Activated T-cell treated with anti-CD3 and anti-CD28 coated beads, Interleukin-2, amount 50 U/mL, for 1 hour (primary cell): ENCODE results near the gene PTPRT.

Experiments
- DNase-seq: peaks from one replicate; pipeline ENCODE4 v3.0.0-alpha.2; 2020

The PTPRT gene

DNA sequence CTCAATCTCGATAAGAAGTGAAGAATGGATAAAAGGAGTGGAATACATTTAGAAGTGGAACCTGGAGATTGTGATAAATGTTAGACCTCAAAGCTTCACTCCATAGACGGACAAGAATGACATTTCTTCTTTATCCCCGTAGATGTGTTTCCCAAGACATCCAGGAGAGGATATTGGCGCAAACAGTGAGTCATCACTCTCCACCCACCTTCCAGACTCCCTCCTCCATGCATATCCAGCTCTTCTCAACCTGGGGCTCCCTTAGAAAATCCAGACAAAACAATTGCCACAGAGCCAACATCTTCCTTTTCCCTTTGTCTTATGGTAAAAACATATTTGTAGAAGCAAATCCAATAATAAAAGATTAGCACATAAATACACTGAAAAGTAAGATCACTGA, 586.1 kb downstream of the PTPRT start:
- DNase-seq = no peak

GRCh38 chr20:42598581-42598980, 591.1 kb downstream of the PTPRT start:
- DNase-seq = no peak

GRCh38 chr20:42595625-42596024, 594.1 kb downstream of the PTPRT start:
- no peak for DNase-seq

DNA sequence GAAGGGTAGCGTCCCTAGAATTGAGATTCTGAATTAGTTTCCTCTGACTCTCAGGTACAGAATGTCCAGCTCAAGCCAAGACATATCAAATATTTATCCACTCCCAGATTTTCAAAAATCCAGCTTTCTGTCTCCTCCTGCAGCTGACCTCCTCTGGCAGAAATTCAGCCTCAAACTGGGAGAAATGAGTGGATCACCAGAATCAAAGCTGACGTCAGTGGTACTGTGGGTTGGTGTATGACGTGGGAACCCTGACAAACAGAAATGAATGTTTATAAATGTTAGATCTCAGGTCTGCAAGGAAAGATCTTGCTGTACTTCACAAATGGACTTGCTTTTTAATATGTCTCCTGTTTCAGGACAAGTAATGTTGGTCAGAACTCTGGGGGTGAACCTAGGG, 595.0 kb downstream of the PTPRT start:
- no peak for DNase-seq

DNA sequence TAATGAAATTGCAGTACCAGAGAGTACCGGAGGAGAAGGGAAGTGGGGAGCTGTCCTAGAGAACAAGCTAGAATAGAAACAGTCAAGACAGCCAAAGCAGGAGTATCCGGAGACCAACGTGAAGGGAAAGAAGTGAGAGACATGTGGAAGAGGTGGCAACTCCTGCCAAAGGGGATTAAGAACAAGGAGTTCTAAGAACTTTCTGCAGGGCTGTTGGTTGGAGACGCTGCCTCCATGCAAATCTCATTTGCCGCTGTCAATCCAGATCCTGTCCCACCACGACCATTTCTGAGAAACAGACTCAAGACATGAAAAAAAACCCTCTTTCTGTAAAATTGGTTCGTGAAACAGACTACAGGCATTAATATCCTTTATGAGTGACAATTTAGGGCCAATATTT, 595.7 kb downstream of the PTPRT start:
- DNase-seq = no peak

DNA sequence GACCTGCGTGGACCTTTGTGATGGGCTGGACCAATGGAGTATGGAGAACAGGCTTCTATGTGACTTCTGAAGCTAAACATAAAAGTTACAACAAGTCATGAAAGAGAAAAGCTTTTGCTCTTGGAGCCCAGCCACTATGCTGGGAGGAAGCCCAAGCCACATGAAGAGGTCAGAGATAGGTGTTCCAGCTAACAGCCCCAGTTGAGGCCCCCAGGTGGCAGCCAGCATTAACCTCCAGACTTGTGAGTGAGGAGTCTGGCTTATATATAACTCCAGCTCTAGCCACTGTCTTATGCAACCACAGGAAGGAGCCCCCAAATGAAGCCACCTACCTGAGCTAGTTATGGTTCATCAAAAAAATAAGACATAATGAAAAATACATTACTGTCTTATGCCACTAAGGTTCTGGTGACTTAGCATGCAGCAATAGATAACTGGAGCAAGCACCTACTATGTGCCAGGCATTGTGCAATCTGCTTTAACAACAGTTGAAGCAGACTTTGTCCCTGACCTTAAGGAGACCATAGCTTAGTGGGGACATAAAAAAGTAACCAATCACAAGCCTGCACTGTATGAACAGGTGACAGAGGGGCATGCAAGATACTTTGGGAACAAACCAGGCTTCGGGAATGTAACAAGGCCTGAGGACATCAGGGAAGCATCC, 599.6 kb downstream of the PTPRT start:
- DNase-seq = no peak

DNA sequence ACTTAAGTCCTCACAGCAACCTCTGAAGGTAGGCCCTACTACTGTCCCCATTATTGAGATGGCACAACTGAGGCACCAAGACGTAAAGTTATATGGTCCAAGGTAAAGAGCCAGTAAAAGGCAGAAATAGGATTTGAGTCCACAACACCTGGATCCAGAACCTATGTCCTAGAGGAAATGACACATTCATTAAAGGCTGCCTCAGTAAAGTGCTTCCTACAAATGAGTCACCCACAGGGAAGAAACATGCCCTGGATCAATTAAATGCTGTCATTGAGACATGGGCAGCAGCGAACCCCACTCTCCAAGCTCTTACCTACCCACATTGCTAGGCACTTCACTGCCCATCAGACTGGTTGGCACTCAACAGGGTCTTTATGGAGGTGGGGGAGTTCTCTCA, 600.9 kb downstream of the PTPRT start:
- no peak for DNase-seq

GRCh38 chr20:42587427-42587826, 602.3 kb downstream of the PTPRT start:
- DNase-seq = no peak

- DNase-seq = no peak
Observed at GRCh38 chr20:42581311-42581710, 608.4 kb downstream of the PTPRT start.

DNA sequence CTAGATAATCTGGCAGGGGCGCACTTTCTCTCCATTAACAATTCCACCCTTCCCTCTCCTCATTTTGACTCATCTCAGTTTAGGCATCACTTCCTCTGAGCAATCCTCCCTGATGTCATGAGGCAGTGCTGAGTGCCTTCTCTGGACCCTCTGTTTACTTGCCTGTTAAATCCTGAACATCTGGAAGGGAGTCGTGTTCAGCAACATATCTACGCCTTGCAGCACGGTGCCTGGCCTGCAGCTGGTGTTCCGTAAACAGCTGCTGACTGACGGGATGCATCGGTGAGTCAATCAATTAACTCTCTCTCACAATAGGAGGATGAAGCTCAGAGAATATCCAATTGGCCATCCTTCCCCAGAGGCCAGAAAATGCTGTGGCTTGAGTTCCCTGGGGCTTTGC, 613.5 kb downstream of the PTPRT start:
- no peak for DNase-seq

- DNase-seq = no peak
Observed at GRCh38 chr20:42572320-42573016, 617.2 kb downstream of the PTPRT start.

- DNase-seq = no peak
Observed at GRCh38 chr20:42567409-42567808, 622.3 kb downstream of the PTPRT start.

DNA sequence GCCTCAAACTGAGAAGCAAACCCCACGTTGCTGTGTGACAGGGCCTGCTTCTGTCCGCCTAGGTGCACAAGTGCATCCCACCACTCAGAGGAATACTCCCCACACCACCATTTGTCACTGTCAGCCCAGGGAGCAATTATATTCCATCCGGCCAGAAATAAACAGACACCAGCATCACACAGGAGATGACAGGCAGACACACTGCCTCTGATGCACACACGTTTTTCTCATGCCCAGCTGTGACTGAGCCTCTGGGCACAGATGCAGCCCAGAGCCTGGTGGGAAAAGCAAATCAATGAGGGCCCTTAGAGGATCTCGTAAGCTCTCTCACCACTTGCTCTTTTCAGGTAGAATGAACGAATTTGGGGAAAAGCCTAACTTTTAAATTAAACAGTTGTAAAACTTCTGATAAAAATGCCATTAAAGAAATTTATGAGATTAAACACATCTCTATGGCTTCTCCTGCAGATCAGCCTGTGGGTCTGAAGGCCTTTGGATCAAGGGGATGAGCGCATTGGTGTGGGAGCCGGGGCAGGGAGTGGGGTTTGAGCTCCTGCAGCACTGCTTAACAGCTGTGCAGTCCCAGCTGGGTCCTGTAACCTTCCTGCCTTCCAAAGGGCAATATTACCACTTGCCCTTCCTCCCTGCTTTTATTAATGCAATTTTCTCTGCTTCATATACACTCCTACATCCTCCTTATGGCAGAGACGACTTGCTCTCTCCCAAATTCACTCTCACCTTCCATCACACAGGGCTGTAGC, 624.3 kb downstream of the PTPRT start:
- DNase-seq = no peak

DNA sequence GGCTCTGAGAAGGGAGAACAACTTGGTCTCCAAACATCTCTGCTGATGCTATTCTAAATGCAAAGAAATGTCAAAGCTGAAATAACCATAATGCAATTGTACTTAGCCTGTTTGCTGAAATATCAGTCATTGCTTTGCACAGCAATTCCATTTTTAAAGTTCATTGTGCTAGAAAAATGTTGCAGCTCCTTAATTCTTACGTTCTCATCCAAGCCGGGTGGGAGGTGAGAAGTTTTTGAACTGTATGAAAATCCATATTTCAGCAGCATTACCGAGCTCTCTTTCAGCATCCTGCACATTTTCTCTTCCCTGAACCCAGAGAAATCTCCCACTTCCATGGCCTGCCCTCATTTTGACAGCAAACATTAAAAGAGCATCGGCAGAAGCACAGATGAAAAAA, 630.0 kb downstream of the PTPRT start:
- DNase-seq = no peak

GRCh38 chr20:42556575-42556974, 633.1 kb downstream of the PTPRT start:
- DNase-seq = no peak

DNA sequence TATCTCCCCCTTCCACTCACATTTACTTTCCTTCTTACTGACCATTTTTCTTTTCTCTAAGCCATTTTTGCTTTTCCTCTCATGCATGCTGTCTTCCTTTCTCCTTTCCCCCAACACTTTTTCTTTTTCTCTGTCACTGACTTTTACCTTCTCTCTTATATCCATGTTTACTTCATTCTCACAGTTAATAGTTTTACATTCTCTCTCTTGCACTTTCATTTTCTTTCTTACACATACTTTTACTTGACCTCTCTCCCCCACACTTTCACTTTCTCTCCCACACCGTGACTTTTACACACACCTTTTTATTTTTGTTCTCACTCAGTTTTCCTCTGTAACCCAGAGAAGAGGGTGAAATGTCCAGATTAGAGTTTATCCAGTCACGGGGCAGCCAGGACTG, 636.3 kb downstream of the PTPRT start:
- DNase-seq = no peak

DNA sequence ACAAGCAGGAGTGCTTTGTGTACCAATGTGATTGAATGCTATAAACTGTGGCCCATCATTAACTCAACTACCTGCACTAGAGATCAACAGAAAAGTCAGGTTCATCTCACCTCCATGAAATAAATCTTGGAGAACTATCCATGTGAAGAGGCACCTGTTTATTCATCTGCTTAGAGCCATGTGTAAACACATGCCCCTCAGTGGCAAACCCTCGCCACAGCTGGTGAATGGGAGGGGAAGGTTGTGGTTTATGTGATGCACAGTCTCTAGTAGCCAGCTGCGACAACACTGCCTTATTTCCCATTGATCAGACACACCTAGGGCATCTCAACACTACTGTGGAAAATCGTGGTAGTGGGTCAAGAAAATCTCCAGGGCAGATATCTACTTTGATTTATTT, 640.2 kb downstream of the PTPRT start:
- DNase-seq = no peak

GRCh38 chr20:42544926-42545325, 644.8 kb downstream of the PTPRT start:
- DNase-seq = no peak

DNA sequence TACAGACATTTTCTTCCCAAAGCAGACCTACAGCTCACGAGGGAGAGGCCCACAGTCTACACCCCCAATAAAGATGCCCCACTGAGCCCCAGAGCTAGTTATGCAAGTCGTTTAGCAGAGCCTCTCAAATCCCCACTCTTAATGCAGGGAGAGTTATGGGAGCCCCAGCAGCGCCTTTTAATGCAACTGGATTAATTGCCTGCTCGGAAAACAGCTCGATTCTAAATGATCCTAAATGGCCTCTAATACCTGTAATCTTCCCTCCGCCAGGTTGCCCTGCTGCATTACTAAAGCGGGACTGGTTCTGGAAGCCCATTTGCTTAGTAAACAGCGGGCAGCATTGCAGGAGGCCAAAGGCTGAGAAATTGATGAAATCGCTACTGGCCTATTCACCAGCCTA, 656.9 kb downstream of the PTPRT start:
- no peak for DNase-seq

DNA sequence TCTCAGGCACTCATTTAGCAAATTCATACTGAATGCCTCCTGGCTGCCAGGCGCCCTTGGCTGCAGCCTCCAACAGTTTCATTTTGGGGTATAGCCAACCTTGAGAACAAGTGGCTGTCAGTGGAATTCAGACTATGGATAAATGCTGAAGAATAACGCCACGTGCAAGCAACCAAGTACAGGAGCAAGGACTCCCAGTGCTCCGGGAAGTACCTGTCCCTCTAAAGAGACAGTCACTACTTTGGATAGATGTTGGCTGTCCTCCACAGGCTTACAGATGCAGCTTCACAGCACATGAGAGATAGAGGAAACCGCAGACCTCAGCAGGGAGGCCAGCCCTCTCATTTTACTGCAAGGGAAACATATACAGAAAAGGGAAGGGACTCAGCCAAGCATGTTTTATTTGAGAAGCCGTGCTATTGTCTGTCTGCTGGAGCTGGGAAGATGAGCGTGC, 658.2 kb downstream of the PTPRT start:
- DNase-seq = no peak

- DNase-seq = no peak
Observed at GRCh38 chr20:42530855-42531448, 658.8 kb downstream of the PTPRT start.

DNA sequence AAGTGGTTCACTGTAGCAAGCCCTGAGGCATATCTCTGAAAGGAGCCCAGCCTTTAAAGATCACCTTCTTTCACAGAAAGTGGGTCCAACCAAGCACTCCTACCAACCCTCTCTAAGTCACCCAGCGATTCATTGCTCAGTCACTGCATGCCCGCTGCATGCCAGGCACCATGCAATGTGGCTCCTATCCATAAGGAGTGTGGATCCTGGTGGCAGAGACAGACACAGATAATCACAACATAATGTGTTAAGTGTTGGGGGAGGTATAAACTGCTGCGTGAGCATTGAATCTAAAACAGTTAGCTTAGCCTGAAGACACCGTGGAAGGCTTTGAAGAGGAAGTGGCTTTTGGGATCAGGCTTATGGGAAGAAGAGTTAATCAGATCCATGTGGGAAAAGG, 659.5 kb downstream of the PTPRT start:
- DNase-seq = no peak

DNA sequence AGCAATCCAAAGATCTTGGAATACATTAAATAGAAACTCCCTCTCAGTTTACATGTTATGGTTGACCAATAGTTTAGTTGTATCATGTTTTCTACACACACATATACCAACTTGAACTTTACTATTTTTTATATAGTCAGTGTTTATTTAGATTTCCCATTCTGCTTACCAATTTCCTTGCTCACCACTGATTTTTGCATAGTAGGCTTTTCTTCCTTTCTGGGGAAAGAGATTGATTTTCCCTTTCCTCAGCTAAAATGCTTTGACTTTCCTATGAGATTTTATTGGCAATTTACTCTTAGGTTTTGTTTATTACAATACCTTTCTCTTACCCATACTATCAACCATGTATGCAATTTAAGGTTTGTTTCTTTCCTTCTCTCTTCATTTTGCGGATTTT, 665.6 kb downstream of the PTPRT start:
- no peak for DNase-seq

- DNase-seq = no peak
Observed at GRCh38 chr20:42516692-42517091, 673.0 kb downstream of the PTPRT start.
